HepG2 (cell line): ENCODE data around the gene MXRA7. TPM values are rescaled to one million over a fixed set of nuclear protein-coding genes. Genes with fewer than 3 reads are reported as not detected.

Experiments
- HOXA9 ChIP-seq: sonication (generic); formaldehyde crosslinking; IDR thresholded peaks from 2 replicates; pipeline ENCODE4 v1.8.1; 2022; ENCODE audit warnings: missing genetic modification reagents, mild to moderate bottlenecking, moderate library complexity, borderline replicate concordance
- JARID2 ChIP-seq: sonication (generic); formaldehyde crosslinking; IDR thresholded peaks from 2 replicates; pipeline ENCODE4 v1.8.1; 2023; ENCODE audit warnings: missing genetic modification reagents, inconsistent platforms; ENCODE audit not compliant: insufficient replicate concordance
- KAT8 ChIP-seq: IDR thresholded peaks from 2 replicates; pipeline ENCODE4 v1.6.1; 2016; ENCODE audit warnings: missing genetic modification reagents, missing compliant biosample characterization
- KDM5A ChIP-seq: fragments of 200-600 bp; sonication (generic); IDR thresholded peaks from 2 replicates; pipeline ENCODE4 v1.7.0; 2018; ENCODE audit warnings: antibody characterized with exemption, mild to moderate bottlenecking, low read length, borderline replicate concordance
- NAIF1 ChIP-seq: sonication (generic); formaldehyde crosslinking; IDR thresholded peaks from 2 replicates; pipeline ENCODE4 v1.5.0; 2020; ENCODE audit warnings: mild to moderate bottlenecking, missing genetic modification reagents, borderline replicate concordance
- NKX3-1 ChIP-seq: sonication (generic); formaldehyde crosslinking; IDR thresholded peaks from 2 replicates; pipeline ENCODE4 v1.5.0; 2020; ENCODE audit warnings: missing genetic modification reagents
- SIX1 ChIP-seq: sonication (generic); formaldehyde crosslinking; IDR thresholded peaks from 2 replicates; pipeline ENCODE4 v1.4.0; 2020; ENCODE audit warnings: missing genetic modification reagents, borderline replicate concordance
- ZNF260 ChIP-seq: sonication (generic); formaldehyde crosslinking; IDR thresholded peaks from 2 replicates; pipeline ENCODE4 v1.4.0; 2020; ENCODE audit warnings: missing genetic modification reagents, low read depth, mild to moderate bottlenecking, borderline replicate concordance
- ZNF383 ChIP-seq: sonication (generic); formaldehyde crosslinking; IDR thresholded peaks from 2 replicates; pipeline ENCODE4 v1.4.0; 2020; ENCODE audit warnings: missing genetic modification reagents, mild to moderate bottlenecking, borderline replicate concordance
- polyA plus RNA-seq, 8 experiments: library from polyadenylated mRNA; depleted of rRNA in 3 of 8; stranded (reverse) in 7 of 8; unstranded in 1 of 8; fragments of >200 nt; fragmentation: Illumina TruSeq in 4 of 8; extraction: Trizol in 4 of 8; gene quantifications; 2 replicates each; pipeline versions ENCODE4 v1.2.1 to v1.2.3, GENCODE V29; 2011 to 2016; ENCODE audit warnings: low read depth in 4 of 8, missing spikeins in 1 of 8, mixed read lengths in 1 of 8; ENCODE audit not compliant: insufficient read depth in 1 of 8
- total RNA-seq, 5 experiments: library from RNA; depleted of rRNA; stranded (reverse); fragments of >200 nt; fragmentation: Illumina TruSeq; extraction: Trizol; gene quantifications; 2 replicates each; pipeline ENCODE4 v1.2.3, GENCODE V29; 2016; ENCODE audit warnings: low read depth in 1 of 5
- TF ChIP-seq, protein P1 (sequence below): sonication (generic); formaldehyde crosslinking; IDR thresholded peaks from 2 replicates; pipeline ENCODE4 v1.4.0; 2020; ENCODE audit warnings: mild to moderate bottlenecking, missing genetic modification reagents
- TF ChIP-seq, protein P2 (sequence below): sonication (generic); formaldehyde crosslinking; IDR thresholded peaks from 2 replicates; pipeline ENCODE4 v1.4.0; 2020; ENCODE audit warnings: mild to moderate bottlenecking, missing genetic modification reagents, borderline replicate concordance
- TF ChIP-seq, protein P3 (sequence below): sonication (generic); formaldehyde crosslinking; IDR thresholded peaks from 2 replicates; pipeline ENCODE4 v1.4.0; 2020; ENCODE audit warnings: missing genetic modification reagents, mild to moderate bottlenecking, borderline replicate concordance
- TF ChIP-seq, protein P4 (sequence below): sonication (generic); formaldehyde crosslinking; IDR thresholded peaks from 2 replicates; pipeline ENCODE4 v1.5.1; 2020; ENCODE audit warnings: mild to moderate bottlenecking, missing genetic modification reagents
- TF ChIP-seq, protein P5 (sequence below): sonication (generic); formaldehyde crosslinking; IDR thresholded peaks from 2 replicates; pipeline ENCODE4 v1.4.0; 2020; ENCODE audit warnings: missing genetic modification reagents, borderline replicate concordance

Gene MXRA7
- total and polyA plus RNA-seq, 2 of the 13 experiments (the other 11 are each of a cell fraction or from before 2014, with no cell fraction given) = 44.8 to 112 TPM

DNA sequence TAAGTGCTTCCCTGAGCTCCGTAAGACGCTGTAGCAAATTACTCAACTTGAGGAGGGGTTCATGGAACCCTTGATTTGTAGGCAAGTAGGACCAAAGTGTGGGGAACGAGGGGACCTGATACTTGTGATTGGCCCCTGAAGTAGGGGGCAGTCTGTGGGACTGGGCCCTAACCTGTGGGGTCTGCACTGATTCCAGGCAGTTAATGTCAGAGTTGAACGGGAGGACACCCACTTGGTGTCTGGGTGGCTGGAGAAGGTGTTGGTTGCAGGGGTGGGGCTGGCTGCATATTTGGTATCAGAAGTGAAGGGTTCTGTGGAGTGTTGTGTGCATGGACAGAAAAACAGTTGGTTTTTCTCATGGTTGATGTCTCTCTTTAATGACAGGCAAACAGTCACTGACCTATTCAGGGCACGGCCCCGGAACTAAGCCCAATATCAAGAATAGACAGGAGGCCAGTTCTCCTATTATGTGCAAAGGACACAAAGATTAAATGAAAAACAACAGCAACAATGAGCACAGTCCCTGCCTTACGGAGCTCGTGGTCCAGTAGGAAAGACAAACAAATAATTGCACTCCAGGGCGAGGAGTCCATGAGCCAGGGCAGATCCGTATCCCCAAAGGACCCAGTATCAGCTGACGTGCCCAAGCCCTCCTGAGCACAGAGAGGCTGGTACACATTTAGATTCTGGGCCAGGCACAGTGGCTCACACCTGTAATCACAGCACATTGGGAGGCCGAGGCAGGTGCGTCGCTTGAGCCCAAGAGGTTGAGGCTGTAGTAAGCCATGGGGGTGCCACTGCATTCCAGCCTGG, 19.2 kb downstream of the MXRA7 start (continued):
- TF ChIP-seq, protein P1, sequence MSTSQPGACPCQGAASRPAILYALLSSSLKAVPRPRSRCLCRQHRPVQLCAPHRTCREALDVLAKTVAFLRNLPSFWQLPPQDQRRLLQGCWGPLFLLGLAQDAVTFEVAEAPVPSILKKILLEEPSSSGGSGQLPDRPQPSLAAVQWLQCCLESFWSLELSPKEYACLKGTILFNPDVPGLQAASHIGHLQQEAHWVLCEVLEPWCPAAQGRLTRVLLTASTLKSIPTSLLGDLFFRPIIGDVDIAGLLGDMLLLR = no peak
- TF ChIP-seq KDM5A = no peak
- peak; percentile 53 for TF ChIP-seq JARID2 (CRISPR knock-in tag)
- no peak for TF ChIP-seq HOXA9 (CRISPR knock-in tag)
- TF ChIP-seq ZNF383 = no peak
- no peak for TF ChIP-seq ZNF260 (CRISPR knock-in tag)
- TF ChIP-seq, protein P2, sequence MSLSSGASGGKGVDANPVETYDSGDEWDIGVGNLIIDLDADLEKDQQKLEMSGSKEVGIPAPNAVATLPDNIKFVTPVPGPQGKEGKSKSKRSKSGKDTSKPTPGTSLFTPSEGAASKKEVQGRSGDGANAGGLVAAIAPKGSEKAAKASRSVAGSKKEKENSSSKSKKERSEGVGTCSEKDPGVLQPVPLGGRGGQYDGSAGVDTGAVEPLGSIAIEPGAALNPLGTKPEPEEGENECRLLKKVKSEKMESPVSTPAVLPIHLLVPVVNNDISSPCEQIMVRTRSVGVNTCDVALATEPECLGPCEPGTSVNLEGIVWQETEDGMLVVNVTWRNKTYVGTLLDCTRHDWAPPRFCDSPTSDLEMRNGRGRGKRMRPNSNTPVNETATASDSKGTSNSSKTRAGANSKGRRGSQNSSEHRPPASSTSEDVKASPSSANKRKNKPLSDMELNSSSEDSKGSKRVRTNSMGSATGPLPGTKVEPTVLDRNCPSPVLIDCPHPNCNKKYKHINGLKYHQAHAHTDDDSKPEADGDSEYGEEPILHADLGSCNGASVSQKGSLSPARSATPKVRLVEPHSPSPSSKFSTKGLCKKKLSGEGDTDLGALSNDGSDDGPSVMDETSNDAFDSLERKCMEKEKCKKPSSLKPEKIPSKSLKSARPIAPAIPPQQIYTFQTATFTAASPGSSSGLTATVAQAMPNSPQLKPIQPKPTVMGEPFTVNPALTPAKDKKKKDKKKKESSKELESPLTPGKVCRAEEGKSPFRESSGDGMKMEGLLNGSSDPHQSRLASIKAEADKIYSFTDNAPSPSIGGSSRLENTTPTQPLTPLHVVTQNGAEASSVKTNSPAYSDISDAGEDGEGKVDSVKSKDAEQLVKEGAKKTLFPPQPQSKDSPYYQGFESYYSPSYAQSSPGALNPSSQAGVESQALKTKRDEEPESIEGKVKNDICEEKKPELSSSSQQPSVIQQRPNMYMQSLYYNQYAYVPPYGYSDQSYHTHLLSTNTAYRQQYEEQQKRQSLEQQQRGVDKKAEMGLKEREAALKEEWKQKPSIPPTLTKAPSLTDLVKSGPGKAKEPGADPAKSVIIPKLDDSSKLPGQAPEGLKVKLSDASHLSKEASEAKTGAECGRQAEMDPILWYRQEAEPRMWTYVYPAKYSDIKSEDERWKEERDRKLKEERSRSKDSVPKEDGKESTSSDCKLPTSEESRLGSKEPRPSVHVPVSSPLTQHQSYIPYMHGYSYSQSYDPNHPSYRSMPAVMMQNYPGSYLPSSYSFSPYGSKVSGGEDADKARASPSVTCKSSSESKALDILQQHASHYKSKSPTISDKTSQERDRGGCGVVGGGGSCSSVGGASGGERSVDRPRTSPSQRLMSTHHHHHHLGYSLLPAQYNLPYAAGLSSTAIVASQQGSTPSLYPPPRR (CRISPR knock-in tag) = peak; percentile 83
- TF ChIP-seq NAIF1 (CRISPR knock-in tag) = no peak
- no peak for TF ChIP-seq NKX3-1 (CRISPR knock-in tag)
- peak; percentile 83; the same call in 1 of the 2 replicates for TF ChIP-seq KAT8 (CRISPR knock-in tag)
- TF ChIP-seq, protein P3, sequence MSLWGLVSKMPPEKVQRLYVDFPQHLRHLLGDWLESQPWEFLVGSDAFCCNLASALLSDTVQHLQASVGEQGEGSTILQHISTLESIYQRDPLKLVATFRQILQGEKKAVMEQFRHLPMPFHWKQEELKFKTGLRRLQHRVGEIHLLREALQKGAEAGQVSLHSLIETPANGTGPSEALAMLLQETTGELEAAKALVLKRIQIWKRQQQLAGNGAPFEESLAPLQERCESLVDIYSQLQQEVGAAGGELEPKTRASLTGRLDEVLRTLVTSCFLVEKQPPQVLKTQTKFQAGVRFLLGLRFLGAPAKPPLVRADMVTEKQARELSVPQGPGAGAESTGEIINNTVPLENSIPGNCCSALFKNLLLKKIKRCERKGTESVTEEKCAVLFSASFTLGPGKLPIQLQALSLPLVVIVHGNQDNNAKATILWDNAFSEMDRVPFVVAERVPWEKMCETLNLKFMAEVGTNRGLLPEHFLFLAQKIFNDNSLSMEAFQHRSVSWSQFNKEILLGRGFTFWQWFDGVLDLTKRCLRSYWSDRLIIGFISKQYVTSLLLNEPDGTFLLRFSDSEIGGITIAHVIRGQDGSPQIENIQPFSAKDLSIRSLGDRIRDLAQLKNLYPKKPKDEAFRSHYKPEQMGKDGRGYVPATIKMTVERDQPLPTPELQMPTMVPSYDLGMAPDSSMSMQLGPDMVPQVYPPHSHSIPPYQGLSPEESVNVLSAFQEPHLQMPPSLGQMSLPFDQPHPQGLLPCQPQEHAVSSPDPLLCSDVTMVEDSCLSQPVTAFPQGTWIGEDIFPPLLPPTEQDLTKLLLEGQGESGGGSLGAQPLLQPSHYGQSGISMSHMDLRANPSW (CRISPR knock-in tag) = peak; percentile 79; the same call in 1 of the 2 replicates
- TF ChIP-seq, protein P4, sequence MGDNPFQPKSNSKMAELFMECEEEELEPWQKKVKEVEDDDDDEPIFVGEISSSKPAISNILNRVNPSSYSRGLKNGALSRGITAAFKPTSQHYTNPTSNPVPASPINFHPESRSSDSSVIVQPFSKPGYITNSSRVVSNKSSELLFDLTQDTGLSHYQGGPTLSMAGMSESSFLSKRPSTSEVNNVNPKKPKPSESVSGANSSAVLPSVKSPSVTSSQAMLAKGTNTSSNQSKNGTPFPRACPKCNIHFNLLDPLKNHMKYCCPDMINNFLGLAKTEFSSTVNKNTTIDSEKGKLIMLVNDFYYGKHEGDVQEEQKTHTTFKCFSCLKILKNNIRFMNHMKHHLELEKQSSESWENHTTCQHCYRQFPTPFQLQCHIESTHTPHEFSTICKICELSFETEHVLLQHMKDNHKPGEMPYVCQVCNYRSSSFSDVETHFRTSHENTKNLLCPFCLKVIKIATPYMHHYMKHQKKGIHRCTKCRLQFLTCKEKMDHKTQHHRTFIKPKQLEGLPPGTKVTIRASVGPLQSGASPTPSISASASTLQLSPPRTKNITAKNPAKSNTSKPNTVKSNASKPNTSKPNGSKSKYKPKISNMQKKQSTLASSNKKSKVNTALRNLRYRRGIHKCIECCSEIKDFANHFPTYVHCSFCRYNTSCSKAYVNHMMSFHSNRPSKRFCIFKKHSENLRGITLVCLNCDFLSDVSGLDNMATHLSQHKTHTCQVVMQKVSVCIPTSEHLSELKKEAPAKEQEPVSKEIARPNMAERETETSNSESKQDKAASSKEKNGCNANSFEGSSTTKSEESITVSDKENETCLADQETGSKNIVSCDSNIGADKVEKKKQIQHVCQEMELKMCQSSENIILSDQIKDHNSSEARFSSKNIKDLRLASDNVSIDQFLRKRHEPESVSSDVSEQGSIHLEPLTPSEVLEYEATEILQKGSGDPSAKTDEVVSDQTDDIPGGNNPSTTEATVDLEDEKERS = peak; percentile 82; the same call in 1 of the 2 replicates
- TF ChIP-seq SIX1 (CRISPR knock-in tag) = peak; percentile 52; the same call in 1 of the 2 replicates
- TF ChIP-seq, protein P5, sequence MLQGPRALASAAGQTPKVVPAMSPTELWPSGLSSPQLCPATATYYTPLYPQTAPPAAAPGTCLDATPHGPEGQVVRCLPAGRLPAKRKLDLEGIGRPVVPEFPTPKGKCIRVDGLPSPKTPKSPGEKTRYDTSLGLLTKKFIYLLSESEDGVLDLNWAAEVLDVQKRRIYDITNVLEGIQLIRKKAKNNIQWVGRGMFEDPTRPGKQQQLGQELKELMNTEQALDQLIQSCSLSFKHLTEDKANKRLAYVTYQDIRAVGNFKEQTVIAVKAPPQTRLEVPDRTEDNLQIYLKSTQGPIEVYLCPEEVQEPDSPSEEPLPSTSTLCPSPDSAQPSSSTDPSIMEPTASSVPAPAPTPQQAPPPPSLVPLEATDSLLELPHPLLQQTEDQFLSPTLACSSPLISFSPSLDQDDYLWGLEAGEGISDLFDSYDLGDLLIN = no peak; the same call in none of the 2 replicates
